RWPE2 (cell line): ENCODE data around the gene KCNC2.
"Not testable (repeated sequence)": the region's sequence is repeated elsewhere in the genome, so short reads cannot be mapped to it uniquely, and the experiment has no call there.

Experiments used
- ATAC-seq: fragments of 200-7000 bp; cut with Tn5 transposase; 3 replicates; pipeline ENCODE4 v1.9.1; 2021; ENCODE audit warnings: low read depth
- DNase-seq: peaks from one replicate; pipeline ENCODE4 v3.0.0-alpha.2; 2020; ENCODE audit warnings: low spot score
- H3K27ac ChIP-seq: fragments of 450-650 bp; 2 replicates; pipeline ENCODE4 v1.5.1; 2017; ENCODE audit warnings: mild to moderate bottlenecking; ENCODE audit not compliant: poor library complexity, severe bottlenecking
- H3K27me3 ChIP-seq: fragments of 250-450 bp; sonication (Bioruptor Pico); 2 replicates; pipeline ENCODE4 v1.5.1; 2021; ENCODE audit warnings: mild to moderate bottlenecking, moderate library complexity; ENCODE audit not compliant: insufficient read depth, poor library complexity, severe bottlenecking
- H3K36me3 ChIP-seq: fragments of 250-450 bp; sonication (Bioruptor Pico); 2 replicates; pipeline ENCODE4 v1.5.1; 2020; ENCODE audit warnings: low read depth, mild to moderate bottlenecking, moderate library complexity
- H3K4me1 ChIP-seq: fragments of 250-450 bp; sonication (Bioruptor Pico); 2 replicates; pipeline ENCODE4 v1.5.1; 2021; ENCODE audit warnings: mild to moderate bottlenecking, moderate library complexity; ENCODE audit not compliant: insufficient read depth, poor library complexity, severe bottlenecking
- H3K4me3 ChIP-seq: fragments of 250-450 bp; sonication (Bioruptor Pico); 2 replicates; pipeline ENCODE4 v1.5.1; 2021; ENCODE audit warnings: mild to moderate bottlenecking, moderate library complexity; ENCODE audit not compliant: severe bottlenecking
- H3K9me3 ChIP-seq: fragments of 250-450 bp; sonication (Bioruptor Pico); 2 replicates; pipeline ENCODE4 v1.5.1; 2021; ENCODE audit warnings: mild to moderate bottlenecking, moderate library complexity; ENCODE audit not compliant: severe bottlenecking
- CTCF ChIP-seq: fragments of 450-650 bp; IDR thresholded peaks from one replicate; pipeline ENCODE4 v1.5.1; 2017; ENCODE audit warnings: mild to moderate bottlenecking, moderate library complexity; ENCODE audit not compliant: poor library complexity, severe bottlenecking

KCNC2 gene

GRCh38 chr12:75190846-75191245 lies 18.8 kb downstream of the KCNC2 start:
- no peak for TF ChIP-seq CTCF
- no peaks in the 10 kb centered on the region for H3K27me3 ChIP-seq
- ATAC-seq, result no peak

DNA sequence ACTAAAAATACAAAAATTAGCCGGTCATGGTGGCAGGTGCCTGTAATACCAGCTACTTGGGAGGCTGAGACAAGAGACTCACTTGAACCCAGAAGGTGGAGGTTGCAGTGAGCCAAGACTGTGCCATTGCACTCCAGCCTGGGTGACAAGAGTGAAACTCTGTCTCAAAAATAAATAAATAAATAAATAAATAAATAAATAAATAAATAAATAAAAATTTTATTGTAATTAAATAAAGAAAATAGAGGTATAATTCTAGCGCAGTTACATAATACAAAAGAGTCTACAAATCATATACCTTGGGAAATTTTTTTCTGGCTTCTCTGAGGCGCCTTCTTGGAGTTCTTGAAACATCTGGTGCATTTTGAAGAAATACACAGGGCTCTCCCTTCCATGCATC lies 23.8 kb downstream of the KCNC2 start:
- not testable (repeated sequence) for H3K27ac ChIP-seq, ATAC-seq, H3K4me3 ChIP-seq, H3K4me1 ChIP-seq, H3K36me3 ChIP-seq, H3K9me3 ChIP-seq, H3K27me3 ChIP-seq, DNase-seq

More at GRCh38 chr12:75190846-75191245, 18.8 kb downstream of the KCNC2 start:
- H3K36me3 ChIP-seq, result no peaks in the 10 kb centered on the region
- H3K9me3 ChIP-seq, result no peaks in the 10 kb centered on the region
- no peak overlapping the region for H3K27ac ChIP-seq
- H3K4me1 ChIP-seq, result no peaks in the 10 kb centered on the region
- H3K4me3 ChIP-seq, result no peak overlapping the region
- no peak for DNase-seq

- H3K4me1 ChIP-seq, result no peaks in the 10 kb centered on the region
- no peak overlapping the region for H3K27ac ChIP-seq
- H3K27me3 ChIP-seq, result no peaks in the 10 kb centered on the region
- DNase-seq (no peak), ATAC-seq (no peak)
- no peaks in the 10 kb centered on the region for H3K36me3 ChIP-seq
- H3K9me3 ChIP-seq, result no peaks in the 10 kb centered on the region
- TF ChIP-seq CTCF, result no peak
- H3K4me3 ChIP-seq, result no peak overlapping the region
Observed at GRCh38 chr12:75184516-75184915, 25.1 kb downstream of the KCNC2 start.

DNA sequence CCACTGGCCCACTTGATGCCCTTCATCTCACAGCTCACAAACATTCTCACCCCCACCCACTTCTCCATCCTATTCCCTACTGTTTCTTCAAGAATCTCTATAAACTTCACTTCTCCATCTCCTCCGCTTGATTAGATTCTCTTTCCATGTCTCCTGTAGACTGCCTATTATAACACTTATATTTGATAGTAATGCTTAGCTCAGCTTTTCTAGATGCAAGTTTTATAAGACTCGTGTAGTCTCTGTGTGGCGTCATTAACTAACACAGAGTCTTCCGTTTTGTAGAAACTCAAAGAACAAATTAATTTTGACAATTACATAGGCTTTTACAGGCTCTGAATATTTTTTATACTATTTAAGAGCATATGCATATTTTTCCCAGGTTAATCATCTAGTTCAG lies 25.7 kb downstream of the KCNC2 start:
- Histone ChIP-seq H3K4me3 (no peak overlapping the region), H3K9me3 (no peaks in the 10 kb centered on the region), H3K4me1 (peaks cover 2% of the 10 kb centered on the region), H3K36me3 (no peaks in the 10 kb centered on the region), H3K27ac (no peak overlapping the region), H3K27me3 (no peaks in the 10 kb centered on the region)
- TF ChIP-seq CTCF, result no peak
- ATAC-seq (no peak), DNase-seq (no peak)

- H3K4me1 ChIP-seq, result peaks cover 20% of the 10 kb centered on the region
- H3K27me3 ChIP-seq, result no peaks in the 10 kb centered on the region
- no peaks in the 10 kb centered on the region for H3K36me3 ChIP-seq
- ATAC-seq (peak; percentile 100), DNase-seq (no peak)
- no peaks in the 10 kb centered on the region for H3K9me3 ChIP-seq
- peak overlapping the region; percentile 44 for H3K27ac ChIP-seq
- H3K4me3 ChIP-seq, result no peak overlapping the region
- TF ChIP-seq CTCF, result no peak
Observed at GRCh38 chr12:75177997-75178396, 31.6 kb downstream of the KCNC2 start.
